Left forelimb (tissue), 1 donor: ENCODE measurements around the gene GNAS-AS1.

Source experiments
- DNase-seq: peaks from one replicate; pipeline ENCODE4 v3.0.0-alpha.2; 2018; ENCODE audit warnings: low spot score

GNAS-AS1 gene

DNA sequence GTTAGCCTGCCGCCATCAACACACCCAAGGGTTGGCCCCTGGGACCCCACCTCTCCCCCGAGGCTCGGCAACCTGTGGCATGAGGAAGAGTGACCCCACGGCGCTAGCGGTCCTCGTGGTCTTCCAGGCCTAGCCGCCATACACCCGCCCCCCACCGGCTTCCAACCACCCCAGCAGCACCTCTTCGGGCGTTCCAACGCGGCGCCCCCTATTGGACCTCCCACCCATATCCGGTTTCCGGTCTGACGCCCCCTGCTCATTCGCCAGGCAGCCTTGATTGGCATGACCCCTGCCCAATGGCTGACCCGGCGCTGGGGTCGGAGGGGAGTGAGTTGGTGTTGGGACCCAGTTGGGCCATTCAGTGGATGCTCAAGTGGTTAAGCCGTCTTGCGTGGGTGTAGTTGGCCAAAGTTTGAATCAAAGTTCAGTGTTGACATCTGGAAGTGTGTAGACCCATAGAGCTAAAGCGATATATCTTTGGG lies at the start of gene GNAS-AS1:
Gene GNAS-AS1, minus strand, starts transcription at position 210 of the 482 bp plus-strand sequence.
- DNase-seq: peak; percentile 89

DNA sequence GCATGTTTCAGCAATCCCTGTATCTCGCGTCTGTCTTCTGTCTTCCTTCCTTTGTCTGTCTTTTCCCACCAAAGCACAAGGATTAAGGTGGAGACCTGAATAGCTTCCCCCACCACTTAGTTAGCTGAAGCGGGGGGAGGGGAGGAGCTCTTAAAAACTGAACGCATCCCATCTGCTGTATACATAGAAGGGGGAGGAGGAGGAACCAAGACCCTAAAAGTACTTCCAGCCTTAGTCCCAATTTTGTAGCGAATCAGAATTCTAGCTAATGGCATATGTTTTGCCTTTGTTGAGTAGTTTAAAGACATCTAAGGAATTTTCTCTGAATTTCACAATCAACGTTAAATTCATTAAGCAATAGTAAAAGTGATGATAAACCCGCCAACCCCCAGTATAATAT lies 49.7 kb upstream of the GNAS-AS1 start:
- DNase-seq: no peak

DNA sequence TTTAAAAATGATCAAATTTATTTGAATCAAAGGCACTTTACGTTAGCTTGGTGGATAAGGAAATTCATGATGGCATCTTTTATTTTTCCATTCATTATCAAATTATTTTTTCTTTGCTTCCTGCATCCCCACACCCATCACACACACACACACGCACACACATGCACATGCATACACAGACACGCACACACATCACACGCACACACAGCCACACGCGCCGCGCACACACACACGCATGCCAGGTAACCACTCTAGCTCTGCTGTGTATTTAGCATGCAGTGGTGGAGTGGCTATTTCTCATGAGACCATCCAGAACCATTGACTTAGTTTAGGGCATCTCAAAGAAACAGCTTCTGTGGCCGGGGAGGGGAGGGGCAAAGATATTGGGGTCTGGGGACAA lies 48.8 kb upstream of the GNAS-AS1 start:
- DNase-seq: no peak

DNA sequence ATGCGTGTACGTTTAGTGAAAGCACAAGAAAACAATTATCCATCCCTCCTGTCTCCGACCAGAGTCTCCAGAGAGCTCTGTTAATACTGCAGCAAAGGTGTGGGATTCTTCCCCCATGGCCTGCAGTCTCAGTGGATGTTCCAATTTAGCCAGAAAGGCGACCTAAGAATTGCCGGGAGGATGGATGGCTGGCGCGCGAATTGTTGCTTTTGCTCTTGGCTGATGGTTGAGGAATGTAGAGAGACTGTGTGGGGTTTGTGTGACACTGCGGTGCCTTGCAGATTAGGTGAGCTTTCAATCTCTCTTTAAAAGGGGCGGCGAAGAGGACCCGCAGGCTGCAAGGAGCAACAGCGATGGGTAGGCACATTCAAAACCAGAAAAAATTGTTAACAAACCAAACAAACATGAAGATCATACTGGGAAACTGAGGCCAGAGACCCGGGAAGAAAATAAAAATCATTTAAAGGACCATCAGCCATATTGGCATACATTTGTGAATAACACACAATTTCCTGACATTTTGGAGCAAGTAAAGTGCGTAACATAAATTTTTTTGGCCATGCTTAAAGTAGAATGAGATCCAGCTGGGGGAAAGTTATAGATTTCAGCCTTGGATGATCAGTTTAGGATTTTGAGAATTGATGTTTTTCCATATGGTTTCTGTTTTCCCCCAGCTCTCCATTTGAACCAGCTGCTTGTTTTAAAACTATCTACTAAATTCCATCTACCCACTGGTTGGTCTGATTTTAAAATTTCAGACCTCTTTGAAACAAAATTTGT lies 48.1 kb upstream of the GNAS-AS1 start:
- no peak for DNase-seq

DNA sequence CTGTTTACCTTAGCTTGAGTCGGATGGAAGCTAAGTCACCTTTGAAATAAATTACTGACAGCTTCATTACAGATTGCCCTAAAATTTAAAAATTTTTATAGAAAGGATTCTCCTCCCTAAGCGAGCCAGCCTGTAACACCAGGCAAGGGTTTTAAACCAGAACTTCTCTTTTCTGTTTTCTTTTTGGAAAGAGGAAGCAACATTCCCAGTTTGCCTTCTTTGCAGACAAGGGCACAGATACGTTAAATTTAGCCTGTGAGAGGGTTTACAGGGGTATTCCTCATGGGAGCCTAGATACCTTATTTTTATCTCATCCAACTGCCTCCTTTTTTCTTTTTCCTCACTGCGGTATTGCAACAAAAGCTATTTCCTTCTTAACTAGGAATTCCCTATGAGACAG lies 46.8 kb upstream of the GNAS-AS1 start:
- no peak for DNase-seq

DNA sequence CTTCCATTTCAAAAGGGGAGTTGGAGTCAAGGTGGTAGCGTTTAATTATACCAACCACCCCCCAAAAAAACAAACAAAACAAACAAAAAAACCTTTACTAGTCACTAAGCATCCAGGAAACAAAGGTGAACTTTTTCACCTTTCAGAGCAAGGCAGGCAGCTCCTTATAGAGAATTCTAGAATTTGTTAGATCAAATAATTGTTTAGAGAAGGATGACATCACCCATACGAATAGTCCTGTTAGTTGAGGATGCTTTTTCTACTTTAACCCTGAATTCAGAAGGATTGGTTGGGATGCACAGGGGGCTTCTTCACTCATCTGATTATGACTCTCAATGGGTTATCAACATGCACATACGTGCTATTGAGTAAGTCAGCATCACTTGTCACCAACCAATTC lies 46.1 kb upstream of the GNAS-AS1 start:
- no peak for DNase-seq

DNA sequence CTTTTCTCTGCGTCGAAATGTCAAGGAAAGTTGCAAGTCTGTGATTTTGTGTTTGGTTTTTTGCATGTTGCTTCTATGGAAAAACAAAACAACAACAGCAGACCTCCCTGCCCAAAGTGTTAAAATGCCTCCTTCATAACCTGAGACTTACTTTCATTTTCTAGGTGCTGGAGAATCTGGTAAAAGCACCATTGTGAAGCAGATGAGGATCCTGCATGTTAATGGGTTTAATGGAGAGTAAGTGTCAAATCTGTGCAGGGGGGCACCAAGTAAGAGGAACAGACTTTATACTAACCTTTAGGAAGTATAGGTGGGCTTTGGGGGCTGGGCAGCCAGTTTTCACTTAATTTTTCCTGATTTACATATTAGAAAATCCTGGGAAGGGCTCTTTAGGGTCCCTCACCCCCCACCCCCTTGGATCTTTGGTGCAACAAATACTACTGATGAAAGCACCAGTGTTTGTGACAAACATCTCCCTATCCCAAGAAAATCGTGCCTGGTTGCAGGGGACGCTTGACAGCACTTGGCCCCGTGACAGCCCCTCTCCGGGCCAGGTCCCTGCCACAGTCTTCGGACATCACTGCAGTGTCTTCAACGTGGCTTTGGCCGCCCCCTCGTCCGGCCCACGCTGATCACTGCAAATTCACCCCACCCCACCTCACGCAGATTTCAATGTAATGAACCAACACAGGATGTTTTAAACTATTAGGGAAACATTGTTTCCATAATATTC lies 44.9 kb upstream of the GNAS-AS1 start:
- no peak for DNase-seq

DNA sequence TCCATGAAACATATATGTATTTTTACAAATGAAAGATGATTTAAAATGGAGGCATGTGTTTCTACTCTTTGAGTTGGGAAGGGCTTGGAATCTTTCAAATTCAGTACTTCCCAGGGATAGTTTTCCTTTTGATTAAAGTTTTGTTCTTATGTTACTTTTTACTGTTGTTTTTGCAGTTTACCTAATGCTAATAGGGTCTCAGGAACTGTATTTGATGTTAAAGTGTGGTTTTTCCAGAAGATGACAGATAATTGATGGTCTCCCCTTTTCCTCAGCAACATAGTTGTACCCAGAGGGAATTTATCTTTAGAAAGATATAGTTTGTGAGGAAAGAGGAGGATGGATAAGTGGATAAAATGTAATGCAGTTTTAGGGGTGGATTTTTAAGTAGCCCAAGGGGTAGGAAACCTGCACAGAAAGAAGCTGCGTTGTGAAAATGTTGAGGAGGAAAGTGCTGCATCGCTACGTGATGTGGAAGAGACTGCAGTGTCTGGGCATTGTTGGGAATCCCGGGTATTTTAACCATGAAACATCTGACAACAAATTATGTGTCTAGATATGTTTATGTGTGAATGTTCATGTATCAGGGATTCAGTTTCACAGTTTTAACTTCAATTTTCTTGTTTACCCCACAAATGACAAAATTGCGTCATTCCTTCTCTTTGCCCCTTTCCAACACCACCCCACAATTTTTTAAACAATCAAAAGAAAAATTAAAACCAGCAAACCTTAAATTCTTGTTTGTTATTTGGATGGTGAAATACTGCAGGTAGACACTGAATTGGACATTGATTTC lies 44.1 kb upstream of the GNAS-AS1 start:
- DNase-seq: no peak

DNA sequence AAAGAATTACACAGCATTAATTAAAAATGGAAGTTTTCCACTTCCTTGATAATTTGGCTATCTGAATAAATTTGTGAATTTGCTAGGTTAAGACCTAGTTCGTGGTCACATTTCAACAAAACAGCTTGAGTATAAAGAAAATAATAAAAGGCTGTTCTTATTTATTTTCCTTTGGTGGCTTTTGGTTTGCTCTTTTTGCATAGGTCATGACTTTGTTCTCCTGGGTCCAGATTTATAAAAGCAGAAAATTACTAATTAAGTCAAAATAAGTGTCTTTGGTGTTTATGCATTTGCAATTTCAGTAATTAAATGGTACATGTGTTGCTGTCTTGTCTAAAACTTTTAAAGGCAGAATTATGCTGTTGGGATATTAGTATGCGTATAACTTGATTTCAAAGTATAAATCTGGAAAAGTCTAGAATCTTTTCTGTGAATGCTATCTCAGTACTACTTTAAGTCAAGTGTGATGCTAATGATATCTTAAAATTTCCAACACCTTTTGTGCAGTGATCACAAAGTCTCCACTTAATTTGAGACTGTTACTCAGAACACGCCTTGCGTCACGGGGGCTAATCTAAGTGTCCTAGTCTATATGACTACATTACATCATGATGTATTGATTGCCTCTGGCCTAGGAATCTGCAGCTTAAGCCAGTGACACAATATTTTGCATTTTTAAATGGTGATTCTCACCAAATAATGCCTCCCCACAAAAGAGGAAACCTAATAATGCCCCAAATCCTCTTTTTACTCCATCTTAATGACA lies 42.8 kb upstream of the GNAS-AS1 start:
- DNase-seq: no peak

DNA sequence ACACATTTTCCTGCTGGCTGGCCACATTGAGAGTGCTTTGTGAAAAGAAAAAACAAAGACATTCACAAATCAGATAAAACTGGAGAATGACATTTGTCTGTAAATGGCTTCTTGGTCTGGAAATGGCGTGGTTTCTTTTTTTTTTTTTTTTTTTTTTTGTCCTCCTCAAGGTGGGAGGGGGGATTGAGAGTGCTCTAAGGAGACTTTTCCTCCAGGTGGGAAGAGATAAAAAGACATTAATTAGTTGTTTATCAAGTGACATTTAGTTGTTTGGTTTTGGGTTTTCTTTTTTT lies 42.2 kb upstream of the GNAS-AS1 start:
- DNase-seq: no peak

DNA sequence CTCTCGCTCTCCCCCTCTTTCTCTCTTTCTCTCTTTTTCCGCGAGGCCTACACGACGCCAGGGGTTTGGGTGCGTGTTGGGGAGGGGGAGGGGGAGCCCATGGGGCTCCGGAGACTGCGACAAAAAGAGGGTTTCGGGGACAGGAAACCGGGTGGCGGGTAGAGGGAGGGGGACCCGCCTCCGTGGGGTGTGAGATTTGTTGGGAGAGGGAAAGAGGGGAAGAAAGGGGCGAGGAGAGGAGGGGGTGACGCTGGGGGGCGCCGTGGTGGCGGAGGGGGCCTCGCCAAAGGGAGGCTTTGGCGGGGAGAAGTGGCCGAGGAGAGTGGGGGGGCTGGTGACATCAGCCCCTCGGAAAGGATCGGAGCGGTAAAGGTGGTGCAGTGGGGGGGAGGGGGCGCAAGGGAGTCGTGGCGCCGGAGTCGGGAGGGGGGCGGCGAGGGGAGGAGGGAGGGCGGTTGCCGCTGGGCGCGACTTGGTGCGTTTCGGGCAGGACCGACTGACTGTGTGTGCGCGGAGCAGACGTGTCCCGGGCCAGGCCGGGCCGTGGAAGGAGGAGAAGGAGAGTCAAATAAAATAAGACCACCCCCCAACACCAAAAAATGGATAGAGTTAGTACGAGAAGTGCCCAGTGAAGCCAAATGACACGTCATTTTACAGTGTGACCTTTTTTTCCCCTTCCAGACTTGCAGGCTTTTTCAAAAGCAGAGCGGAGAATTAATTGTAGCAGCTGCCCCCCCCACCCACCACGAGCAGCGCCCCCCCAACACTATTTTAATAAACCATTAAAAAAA lies 41.6 kb upstream of the GNAS-AS1 start:
- peak; percentile 89 for DNase-seq

DNA sequence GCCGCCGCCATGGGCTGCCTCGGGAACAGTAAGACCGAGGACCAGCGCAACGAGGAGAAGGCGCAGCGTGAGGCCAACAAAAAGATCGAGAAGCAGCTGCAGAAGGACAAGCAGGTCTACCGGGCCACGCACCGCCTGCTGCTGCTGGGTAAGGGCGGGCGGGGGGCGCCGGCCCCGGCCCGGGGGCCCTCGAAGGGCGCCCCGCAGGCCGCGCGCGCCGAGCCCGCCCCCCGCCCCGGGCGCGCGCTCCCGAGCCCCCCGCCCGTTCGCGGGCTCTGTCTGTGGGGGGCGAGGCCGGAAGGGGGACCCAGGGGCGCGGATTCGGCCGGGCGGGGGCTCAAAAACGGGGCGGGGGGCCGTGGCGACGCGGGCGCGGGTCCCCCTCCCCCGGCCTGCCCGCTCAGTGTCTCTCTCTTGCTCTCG lies 41.0 kb upstream of the GNAS-AS1 start:
- no peak for DNase-seq

DNA sequence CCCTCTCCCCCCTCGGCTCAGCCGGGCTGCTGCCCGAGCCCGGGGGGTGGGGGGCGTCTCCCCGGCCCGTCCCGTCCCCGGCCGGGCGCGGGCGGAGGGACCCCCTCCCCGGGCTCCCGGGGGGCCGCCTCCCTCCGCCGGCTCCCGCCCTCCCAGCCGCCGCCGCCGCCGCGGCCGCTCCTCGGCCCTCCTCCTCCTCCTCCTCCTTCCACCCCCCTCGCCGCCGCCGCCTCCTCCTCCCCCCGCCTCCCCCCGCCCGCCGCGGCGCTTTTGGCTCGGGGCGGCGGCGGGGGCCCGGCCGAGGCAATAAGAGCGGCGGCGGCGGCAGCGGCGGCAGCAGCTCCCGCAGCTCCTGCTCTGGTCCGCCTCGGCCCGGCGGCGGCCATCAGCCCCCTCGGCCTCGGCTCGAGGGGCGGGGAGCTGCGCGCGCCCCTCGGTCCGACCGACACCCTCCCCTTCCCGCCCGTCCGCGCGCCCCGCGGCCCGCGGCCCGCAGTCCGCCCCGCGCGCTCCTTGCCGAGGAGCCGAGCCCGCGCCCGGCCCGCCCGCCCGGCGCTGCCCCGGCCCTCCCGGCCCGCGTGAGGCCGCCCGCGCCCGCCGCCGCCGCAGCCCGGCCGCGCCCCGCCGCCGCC lies 40.5 kb upstream of the GNAS-AS1 start:
- peak; percentile 91 for DNase-seq

DNA sequence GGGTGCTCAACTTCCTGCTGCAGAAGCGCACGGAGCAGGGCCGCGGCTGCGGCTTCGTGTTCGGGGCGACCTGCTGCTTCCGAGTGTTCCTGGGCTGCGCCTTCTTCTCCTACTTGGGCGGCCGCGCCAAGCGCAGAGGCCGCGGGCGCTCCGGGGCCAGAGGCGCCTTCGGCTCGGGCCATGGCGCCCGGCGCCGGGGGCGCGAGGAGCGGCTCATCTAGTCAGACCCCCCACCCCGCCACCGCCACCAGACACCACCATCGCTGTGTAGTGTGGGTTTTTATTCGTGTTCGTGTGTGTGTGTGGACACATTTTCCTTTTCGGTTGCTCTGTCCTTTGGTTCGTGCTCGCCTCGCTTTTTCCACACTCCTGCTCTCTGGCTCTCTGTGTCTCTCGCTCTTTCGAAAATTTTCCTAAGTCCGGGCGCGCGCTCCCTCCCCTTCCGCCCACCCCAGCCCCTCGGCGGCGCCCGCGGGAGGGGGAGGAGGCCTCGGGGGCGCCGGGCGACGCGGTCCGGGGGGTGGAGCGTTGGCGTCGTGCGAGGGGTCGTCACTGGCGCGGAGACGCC lies 39.9 kb upstream of the GNAS-AS1 start:
- DNase-seq: peak; percentile 94

DNA sequence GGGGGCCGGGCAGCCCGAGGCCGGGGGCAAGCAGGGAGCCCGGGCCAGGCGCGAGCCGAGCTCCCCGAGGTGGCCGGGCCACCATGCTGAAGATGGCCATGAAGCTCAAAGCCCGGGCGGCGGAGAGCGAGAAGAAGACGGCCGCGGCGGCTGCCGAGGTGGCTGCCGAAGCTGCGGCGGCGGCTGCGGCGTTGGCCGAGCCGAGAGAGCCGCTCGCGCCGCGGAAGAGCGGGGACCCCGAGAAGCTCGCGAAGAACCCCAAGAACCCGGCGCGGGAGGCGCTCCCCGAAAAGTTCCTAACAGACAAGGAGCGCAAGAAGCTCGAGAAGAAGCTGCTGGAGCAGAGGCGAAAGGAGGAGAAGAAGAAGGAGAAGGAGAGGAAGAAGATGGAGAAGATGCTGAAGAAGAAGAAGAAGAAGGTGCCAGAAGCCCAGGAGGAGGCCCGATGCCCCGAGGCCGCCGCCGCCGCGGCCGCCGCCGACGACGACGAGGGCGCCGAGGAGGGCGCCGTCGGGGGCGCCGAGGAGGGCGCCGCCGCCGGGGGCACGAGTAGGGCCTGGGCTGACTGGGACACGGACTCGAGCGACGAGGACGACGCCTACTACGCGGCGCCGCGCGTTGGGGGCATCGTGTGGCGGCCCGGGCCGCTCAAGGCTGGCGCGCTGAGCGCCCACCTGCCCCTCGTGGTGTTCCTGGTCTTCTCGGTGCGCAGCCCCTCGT lies 39.3 kb upstream of the GNAS-AS1 start:
- no peak for DNase-seq

DNA sequence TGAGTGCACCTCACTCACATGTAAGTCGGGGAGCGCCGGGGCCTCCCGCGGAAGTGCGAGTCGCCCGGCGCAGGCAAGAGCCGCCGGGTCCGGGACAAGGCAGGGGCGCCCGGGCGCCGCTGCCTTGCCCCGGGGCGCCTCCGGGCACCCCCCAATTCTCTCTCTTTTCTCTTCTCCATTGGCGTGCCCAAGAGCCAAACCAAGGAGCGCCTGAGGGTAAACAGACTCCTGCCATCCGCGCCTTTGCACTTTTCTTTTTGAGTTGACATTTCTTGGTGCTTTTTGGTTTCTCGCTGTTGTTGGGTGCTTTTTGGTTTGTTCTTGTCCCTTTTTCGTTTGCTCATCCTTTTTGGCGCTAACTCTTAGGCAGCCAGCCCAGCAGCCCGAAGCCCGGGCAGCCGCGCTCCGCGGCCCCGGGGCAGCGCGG lies 38.6 kb upstream of the GNAS-AS1 start:
- DNase-seq: no peak

DNA sequence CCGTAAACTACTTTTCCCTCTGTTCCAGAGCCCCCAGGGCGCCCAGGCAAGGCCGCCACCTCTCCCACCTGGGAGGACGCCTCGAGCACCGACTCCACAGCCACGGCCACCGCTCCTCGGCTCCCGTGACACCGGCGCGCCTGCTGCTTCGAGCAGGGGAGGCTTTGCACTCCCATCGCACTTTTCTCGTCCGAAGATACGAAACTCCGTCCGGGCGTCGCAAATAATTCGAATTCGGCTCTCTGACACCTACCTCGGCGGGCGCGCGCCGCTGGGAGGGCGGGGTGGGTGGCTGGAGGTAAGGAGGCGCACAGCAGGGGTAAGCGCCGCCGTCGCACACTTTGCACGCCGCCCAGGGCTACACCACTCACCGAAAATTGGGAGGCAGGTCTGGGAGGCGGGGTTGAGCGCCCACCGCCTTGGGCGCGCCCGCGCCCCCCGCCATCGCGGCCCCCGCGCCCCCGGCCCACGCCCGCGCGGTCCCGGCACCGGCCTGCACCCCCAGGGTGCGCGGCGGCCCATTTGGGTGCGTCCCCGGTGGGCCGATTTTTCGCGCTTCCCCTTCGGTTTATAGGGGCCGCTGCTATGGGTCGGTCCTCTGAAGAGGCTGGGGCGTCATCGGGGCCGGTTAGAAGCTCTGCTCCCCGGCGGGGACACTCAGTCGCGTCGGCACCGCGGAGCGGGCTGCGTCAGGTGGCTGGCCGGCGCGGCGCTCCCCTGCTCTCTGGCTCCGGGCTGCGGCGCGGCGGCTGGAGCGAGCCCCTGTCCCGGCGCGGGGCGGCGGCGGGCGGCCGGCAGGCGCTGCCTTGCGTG lies 38.0 kb upstream of the GNAS-AS1 start:
- peak; percentile 88 for DNase-seq

DNA sequence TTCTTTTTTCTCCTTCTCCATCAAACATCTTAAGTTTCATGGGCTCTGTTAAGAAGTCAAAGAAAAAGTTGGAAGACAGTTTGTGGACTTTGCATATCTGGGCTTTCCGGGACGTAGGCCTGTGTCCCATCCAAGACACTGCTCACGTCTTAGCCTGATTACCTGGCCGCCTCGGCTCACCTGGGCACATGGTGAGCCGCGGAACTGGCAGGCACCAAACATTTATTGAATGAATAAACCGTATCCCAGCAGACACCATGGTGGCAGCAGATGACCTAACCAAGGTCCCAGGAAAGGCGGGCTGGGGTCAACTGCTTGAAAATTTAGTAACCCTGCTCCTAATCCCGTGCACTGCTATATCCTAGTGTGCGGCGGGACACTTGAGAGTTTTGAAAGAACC lies 37.4 kb upstream of the GNAS-AS1 start:
- no peak for DNase-seq

DNA sequence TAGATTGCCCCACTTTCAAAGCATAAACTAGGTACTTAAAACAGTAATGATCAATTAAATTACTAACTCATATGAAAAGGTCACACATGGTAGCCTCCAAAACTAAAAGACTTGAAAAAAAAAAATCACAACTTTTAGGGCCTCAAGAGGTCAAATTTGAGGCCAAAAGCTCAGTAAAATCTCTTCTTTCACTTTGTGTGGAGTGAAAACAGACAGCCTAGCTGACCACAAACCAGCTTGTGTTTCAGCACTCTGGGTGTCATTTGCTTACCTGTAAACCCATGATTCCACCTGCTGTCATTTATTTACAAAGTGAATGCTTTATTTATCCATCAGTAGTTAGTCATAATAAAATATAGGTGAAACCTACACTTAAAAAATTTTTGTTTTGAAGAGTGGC lies 35.8 kb upstream of the GNAS-AS1 start:
- no peak for DNase-seq
